Measurements from ENCODE around the gene ZNF609. TPM values are rescaled to one million over a fixed set of nuclear protein-coding genes. Genes with fewer than 3 reads are reported as not detected.
"Not testable (repeated sequence)": the region's sequence is repeated elsewhere in the genome, so short reads cannot be mapped to it uniquely, and the experiment has no call there.

ZNF609 gene
- total RNA-seq, 1 experiment from 2014 or later: 9.9 TPM

- H3K9me3 ChIP-seq (ENCODE audit: low read length): no peaks in the 10 kb centered on the region
- ATAC-seq (no peak), DNase-seq (no peak)
- H3K36me3 ChIP-seq (ENCODE audit: low read depth, low read length): no peaks in the 10 kb centered on the region
- intact Hi-C loops (cut with micrococcal nuclease): no loop called here
- H3K9me2 ChIP-seq (replicated peaks; ENCODE audit: low read length): no peaks in the 10 kb centered on the region
- no peak overlapping the region for H3K27ac ChIP-seq (ENCODE audit: low read length)
- BruUV-seq (replicated peaks): no TSS peak
- no peaks in the 10 kb centered on the region for H3K27me3 ChIP-seq (ENCODE audit: low read length)
- no peak overlapping the region for H3K4me2 ChIP-seq (ENCODE audit: low read length)
- TF ChIP-seq CTCF (conservative IDR thresholded peaks at IDR 0.05; ENCODE audit: low read depth, low read length): no peak
- no peak overlapping the region for H2AFZ ChIP-seq (ENCODE audit: low read length)
- CTCF ChIA-PET: no interaction called here
- H3K4me3 ChIP-seq (ENCODE audit: low read length): no peak overlapping the region
- no peaks in the 10 kb centered on the region for H3F3A ChIP-seq (ENCODE audit: low read length, unreplicated experiment)
- H4K20me1 ChIP-seq (ENCODE audit: low read length): no peaks in the 10 kb centered on the region
- POLR2A ChIA-PET (ENCODE audit: unreplicated experiment): no interaction called here
- 0 out of 2 replicates have a peak, but pooled peaks cover 3% of the 10 kb centered on the region for H3K79me2 ChIP-seq (ENCODE audit: low read length)
- no peak overlapping the region for H3K9ac ChIP-seq (ENCODE audit: low read length)
- no peaks in the 10 kb centered on the region for H3K4me1 ChIP-seq (ENCODE audit: insufficient read depth, low read length)
Measured at GRCh38 chr15:64640146-64640871, 179.9 kb downstream of the ZNF609 start.

- Histone ChIP-seq H3K79me2 (ENCODE audit: low read length) (0 out of 2 replicates have a peak, but pooled peaks cover 3% of the 10 kb centered on the region), H3K4me2 (ENCODE audit: low read length) (no peak overlapping the region), H3K9ac (ENCODE audit: low read length) (no peak overlapping the region), H3K4me3 (ENCODE audit: low read length) (no peak overlapping the region), H3K4me1 (ENCODE audit: insufficient read depth, low read length) (no peaks in the 10 kb centered on the region), H4K20me1 (ENCODE audit: low read length) (no peaks in the 10 kb centered on the region), H3K9me3 (ENCODE audit: low read length) (no peaks in the 10 kb centered on the region), H3F3A (ENCODE audit: low read length, unreplicated experiment) (no peaks in the 10 kb centered on the region), H2AFZ (ENCODE audit: low read length) (no peak overlapping the region), H3K27me3 (ENCODE audit: low read length) (no peaks in the 10 kb centered on the region), H3K36me3 (ENCODE audit: low read depth, low read length) (no peaks in the 10 kb centered on the region), H3K9me2 (replicated peaks; ENCODE audit: low read length) (no peaks in the 10 kb centered on the region), H3K27ac (ENCODE audit: low read length) (no peak overlapping the region)
- ChIA-PET POLR2A (ENCODE audit: unreplicated experiment) (no interaction called here), CTCF (no interaction called here)
- intact Hi-C loops (cut with micrococcal nuclease): no loop called here
- TF ChIP-seq CTCF (conservative IDR thresholded peaks at IDR 0.05; ENCODE audit: low read depth, low read length) (no peak), EZH2phosphoT487 (IDR thresholded peaks at IDR 0.05; ENCODE audit: borderline replicate concordance, low read length) (no peak)
- DNase-seq (no peak), ATAC-seq (no peak)
- no TSS peak for BruUV-seq (replicated peaks)
Measured at GRCh38 chr15:64642875-64643274, 182.5 kb downstream of the ZNF609 start.

GRCh38 chr15:64643685-64644084 is 183.3 kb downstream of the ZNF609 start:
- H3K9me3 ChIP-seq (ENCODE audit: low read length): no peaks in the 10 kb centered on the region
- no peak for TF ChIP-seq CTCF (conservative IDR thresholded peaks at IDR 0.05; ENCODE audit: low read depth, low read length)
- TF ChIP-seq EZH2 (IDR thresholded peaks at IDR 0.05; ENCODE audit: low read length, unreplicated experiment): no peak
- no peak for TF ChIP-seq EZH2phosphoT487 (IDR thresholded peaks at IDR 0.05; ENCODE audit: borderline replicate concordance, low read length)
- H3K36me3 ChIP-seq (ENCODE audit: low read depth, low read length): no peaks in the 10 kb centered on the region
- no peaks in the 10 kb centered on the region for H3F3A ChIP-seq (ENCODE audit: low read length, unreplicated experiment)
- H3K27me3 ChIP-seq (ENCODE audit: low read length): no peaks in the 10 kb centered on the region
- no peak overlapping the region for H2AFZ ChIP-seq (ENCODE audit: low read length)
- intact Hi-C loops (cut with micrococcal nuclease): no loop called here
- POLR2A ChIA-PET (ENCODE audit: unreplicated experiment): no interaction called here
- ATAC-seq: no peak
- no peak overlapping the region for H3K4me3 ChIP-seq (ENCODE audit: low read length)
- no peak overlapping the region for H3K9ac ChIP-seq (ENCODE audit: low read length)
- H3K79me2 ChIP-seq (ENCODE audit: low read length): no peaks in the 10 kb centered on the region
- BruUV-seq (replicated peaks): no TSS peak
- H3K4me1 ChIP-seq (ENCODE audit: insufficient read depth, low read length): no peaks in the 10 kb centered on the region
- H3K4me2 ChIP-seq (ENCODE audit: low read length): no peak overlapping the region
- CTCF ChIA-PET: no interaction called here
- H3K9me2 ChIP-seq (replicated peaks; ENCODE audit: low read length): no peaks in the 10 kb centered on the region
- H4K20me1 ChIP-seq (ENCODE audit: low read length): no peaks in the 10 kb centered on the region
- H3K27ac ChIP-seq (ENCODE audit: low read length): no peak overlapping the region
- DNase-seq: no peak

- H3F3A ChIP-seq (ENCODE audit: low read length, unreplicated experiment); H3K36me3 ChIP-seq (ENCODE audit: low read depth, low read length); H2AFZ ChIP-seq (ENCODE audit: low read length); H3K9me2 ChIP-seq (replicated peaks; ENCODE audit: low read length); H3K79me2 ChIP-seq (ENCODE audit: low read length); BruUV-seq (replicated peaks); H4K20me1 ChIP-seq (ENCODE audit: low read length); H3K27me3 ChIP-seq (ENCODE audit: low read length); DNase-seq; H3K27ac ChIP-seq (ENCODE audit: low read length); H3K9me3 ChIP-seq (ENCODE audit: low read length); H3K4me3 ChIP-seq (ENCODE audit: low read length); POLR2A ChIA-PET (ENCODE audit: unreplicated experiment); ATAC-seq; H3K4me1 ChIP-seq (ENCODE audit: insufficient read depth, low read length); CTCF ChIA-PET; H3K9ac ChIP-seq (ENCODE audit: low read length); H3K4me2 ChIP-seq (ENCODE audit: low read length); intact Hi-C loops (cut with micrococcal nuclease): not testable (repeated sequence)
Measured at GRCh38 chr15:64644811-64645210, 184.4 kb downstream of the ZNF609 start.
